Measurements from ENCODE around the gene MAS1L. TPM values are rescaled to one million over a fixed set of nuclear protein-coding genes. Genes with fewer than 3 reads are reported as not detected.

Gene MAS1L
- total RNA-seq, 1 donor: not detected

DNA sequence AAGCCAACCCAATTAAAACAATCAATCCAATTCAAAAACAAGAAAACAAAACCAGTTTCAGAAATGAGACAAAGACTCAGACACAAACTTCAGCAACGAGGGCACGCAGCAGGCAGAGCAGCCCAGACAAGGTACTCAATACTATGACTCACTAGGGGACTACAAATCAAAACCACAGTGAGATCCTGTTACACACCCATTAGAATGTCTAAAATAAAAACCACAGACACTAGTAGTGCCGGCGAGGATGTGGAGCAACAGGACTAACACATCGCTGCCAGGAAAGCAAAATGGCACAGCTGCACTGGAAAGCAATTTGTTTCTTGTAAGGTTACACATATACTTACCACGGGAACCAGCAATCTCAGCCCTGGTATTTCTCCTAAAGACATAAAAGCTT, 28.4 kb upstream of the MAS1L start:
- TF ChIP-seq, protein P1, sequence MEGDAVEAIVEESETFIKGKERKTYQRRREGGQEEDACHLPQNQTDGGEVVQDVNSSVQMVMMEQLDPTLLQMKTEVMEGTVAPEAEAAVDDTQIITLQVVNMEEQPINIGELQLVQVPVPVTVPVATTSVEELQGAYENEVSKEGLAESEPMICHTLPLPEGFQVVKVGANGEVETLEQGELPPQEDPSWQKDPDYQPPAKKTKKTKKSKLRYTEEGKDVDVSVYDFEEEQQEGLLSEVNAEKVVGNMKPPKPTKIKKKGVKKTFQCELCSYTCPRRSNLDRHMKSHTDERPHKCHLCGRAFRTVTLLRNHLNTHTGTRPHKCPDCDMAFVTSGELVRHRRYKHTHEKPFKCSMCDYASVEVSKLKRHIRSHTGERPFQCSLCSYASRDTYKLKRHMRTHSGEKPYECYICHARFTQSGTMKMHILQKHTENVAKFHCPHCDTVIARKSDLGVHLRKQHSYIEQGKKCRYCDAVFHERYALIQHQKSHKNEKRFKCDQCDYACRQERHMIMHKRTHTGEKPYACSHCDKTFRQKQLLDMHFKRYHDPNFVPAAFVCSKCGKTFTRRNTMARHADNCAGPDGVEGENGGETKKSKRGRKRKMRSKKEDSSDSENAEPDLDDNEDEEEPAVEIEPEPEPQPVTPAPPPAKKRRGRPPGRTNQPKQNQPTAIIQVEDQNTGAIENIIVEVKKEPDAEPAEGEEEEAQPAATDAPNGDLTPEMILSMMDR (IDR thresholded peaks at IDR 0.05; ENCODE audit: insufficient read depth, low read depth, low read length): no peak
- DNase-seq (ENCODE audit: low read depth): peak; percentile 4
- H3K4me3 ChIP-seq (ENCODE audit: low read depth, low read length): no peak overlapping the region

DNA sequence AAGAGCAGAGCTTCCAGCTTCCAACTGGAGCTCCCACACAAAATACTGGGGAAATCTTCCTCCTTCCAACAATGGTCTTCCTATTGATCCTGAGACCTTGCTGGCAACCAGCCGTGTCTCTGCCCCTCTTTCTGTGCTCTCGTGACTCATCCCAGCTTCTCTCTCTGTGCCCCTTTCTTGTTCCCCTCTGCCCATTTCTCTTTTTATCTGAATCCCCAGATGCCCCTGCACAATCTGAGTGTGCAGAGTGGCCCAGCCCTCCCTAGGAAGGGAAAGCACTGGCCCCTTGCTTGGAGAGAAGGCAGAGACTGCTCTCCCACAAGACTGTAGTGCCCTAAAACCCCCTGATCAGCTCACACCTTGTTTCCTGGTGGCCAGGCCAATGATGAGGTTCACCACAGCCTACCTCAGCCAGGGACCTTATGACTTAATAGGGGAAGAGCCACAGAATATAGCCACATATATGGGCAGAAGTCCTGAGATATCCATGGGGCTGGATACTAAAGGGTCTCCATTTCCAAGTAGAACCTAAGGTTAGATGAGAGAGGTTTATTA, 23.1 kb upstream of the MAS1L start:
- no peak overlapping the region for H3K4me3 ChIP-seq (ENCODE audit: low read depth, low read length)
- DNase-seq (ENCODE audit: low read depth): no peak
- TF ChIP-seq, protein P1 (IDR thresholded peaks at IDR 0.05; ENCODE audit: insufficient read depth, low read depth, low read length): no peak

DNA sequence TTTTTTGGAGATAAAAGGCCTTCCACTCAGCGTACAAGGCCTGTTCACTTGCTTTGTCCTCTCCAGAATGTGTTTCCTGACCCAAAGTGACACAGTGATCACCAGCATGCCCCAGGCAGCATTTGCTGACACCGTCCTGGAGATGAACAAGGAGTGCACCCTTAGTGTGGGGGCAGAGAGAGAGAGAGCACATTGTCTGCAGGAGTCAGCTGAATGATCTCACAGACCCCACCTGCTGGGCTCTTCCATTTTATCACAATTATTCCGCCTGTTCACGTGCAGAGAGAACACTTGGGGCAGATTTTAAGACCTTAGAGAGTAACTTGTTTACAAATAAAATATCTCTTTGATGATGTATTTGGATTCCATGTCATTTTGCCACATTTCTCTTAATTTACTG, 22.4 kb upstream of the MAS1L start:
- H3K4me3 ChIP-seq (ENCODE audit: low read depth, low read length): no peak overlapping the region
- DNase-seq (ENCODE audit: low read depth): no peak

DNA sequence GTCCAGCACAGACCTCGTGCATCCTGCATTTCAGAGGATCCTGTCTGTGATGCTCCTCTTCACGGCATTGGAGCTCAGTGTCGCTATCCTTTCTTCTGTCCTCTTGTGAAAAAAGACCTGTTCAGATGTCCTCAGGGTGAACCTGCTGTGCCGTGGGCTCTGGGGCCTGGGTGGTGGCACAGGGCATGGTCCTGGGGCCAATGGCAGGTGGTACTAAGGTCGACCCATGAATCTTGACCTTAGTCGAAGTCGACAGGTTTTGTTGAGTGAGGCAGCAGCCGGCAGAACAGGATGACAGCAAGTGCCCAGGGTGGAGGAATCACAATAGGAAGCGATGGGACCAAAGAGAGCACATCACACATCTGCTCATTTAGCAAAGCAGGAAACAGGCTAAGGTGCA, 22.0 kb upstream of the MAS1L start:
- DNase-seq (ENCODE audit: low read depth): no peak
- H3K4me3 ChIP-seq (ENCODE audit: low read depth, low read length): no peak overlapping the region
- TF ChIP-seq, protein P1 (IDR thresholded peaks at IDR 0.05; ENCODE audit: insufficient read depth, low read depth, low read length): no peak

More for the DNA sequence above, 22.4 kb upstream of the MAS1L start:
- TF ChIP-seq, protein P1 (IDR thresholded peaks at IDR 0.05; ENCODE audit: insufficient read depth, low read depth, low read length): no peak

DNA sequence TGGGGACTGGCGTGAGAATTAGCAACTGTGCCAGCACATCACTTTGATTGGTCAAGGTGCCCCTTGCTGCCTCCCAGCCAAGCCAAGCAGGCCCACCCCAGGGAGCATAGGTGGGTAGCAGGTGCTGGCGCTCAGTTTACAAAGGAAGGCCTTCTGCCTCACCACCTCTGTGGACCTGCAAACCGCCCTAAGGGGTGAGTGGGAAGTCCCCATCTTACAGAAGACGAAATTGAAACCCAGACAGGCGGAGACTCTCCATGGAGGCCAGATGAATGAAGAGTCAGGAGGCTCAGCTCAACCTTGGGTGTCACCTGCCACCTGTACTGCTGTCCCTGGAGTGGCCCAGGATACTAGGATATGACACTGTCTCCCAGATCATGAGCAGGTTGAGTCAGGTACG, 21.5 kb upstream of the MAS1L start:
- H3K4me3 ChIP-seq (ENCODE audit: low read depth, low read length): no peak overlapping the region
- no peak for DNase-seq (ENCODE audit: low read depth)
- TF ChIP-seq, protein P1 (IDR thresholded peaks at IDR 0.05; ENCODE audit: insufficient read depth, low read depth, low read length): no peak

DNA sequence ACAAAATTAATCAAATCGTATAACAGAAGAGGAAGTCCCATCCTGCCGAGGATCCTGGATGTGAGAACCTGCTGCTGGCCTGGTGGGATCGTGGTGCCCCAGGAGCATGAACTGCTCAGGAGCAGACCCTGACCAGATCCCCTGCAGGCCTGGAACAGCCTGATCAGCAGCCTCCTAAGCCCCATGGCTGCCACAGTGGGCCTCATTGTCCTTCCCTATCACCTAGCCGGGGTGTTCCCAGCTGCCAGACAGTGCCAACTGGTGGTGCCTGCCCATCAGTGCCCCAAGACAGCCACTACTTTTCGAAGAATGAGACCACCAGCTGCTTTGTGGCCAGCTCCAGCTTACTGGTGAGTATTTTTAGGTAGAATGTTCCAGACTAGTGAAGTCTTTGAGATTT, 19.6 kb upstream of the MAS1L start:
- TF ChIP-seq, protein P1 (IDR thresholded peaks at IDR 0.05; ENCODE audit: insufficient read depth, low read depth, low read length): no peak
- H3K4me3 ChIP-seq (ENCODE audit: low read depth, low read length): no peak overlapping the region
- DNase-seq (ENCODE audit: low read depth): no peak

DNA sequence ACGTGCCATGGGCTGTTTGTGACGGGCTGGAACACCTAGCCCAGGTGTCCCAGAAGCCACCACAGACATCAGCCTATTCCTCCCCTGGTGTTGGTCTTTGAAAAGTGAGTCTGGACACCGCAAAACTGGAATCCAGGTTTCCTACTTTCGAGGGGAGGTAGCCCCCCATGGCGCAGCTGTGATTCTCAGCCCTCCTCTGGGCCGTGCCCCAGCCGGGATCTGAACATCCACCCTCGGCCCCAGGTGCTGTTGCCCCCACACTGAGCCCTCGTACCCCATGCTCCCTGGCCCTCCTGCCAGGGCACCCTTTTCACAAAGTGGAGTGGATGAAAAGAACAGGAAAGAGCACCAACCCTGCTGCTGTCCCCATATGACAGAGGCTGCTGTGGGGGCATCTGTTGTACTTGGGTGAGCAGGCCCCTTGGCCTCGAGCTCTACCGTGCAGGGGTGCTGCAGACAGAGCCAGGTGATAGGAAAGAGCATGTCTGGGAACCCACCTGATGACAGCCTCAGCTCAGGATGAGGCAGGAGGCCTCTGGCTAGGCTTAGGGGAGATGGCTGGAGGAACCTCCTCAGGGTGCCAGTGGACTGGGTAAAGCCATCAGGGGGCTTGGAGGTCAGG, 18.8 kb upstream of the MAS1L start:
- H3K4me3 ChIP-seq (ENCODE audit: low read depth, low read length): no peak overlapping the region
- no peak for DNase-seq (ENCODE audit: low read depth)
- TF ChIP-seq, protein P1 (IDR thresholded peaks at IDR 0.05; ENCODE audit: insufficient read depth, low read depth, low read length): no peak
